GM12873 (cell line): Measurements from ENCODE around the gene NRG3.

ENCODE experiments used
- CTCF ChIP-seq: IDR thresholded peaks from 2 replicates; pipeline ENCODE4 v1.5.1; 2012; ENCODE audit warnings: low read depth, mild to moderate bottlenecking, moderate library complexity, low read length, control low read depth; ENCODE audit not compliant: insufficient read depth; ENCODE audit errors: missing control alignments

NRG3 gene

GRCh38 chr10:82468453-82468852, 593.5 kb downstream of the NRG3 start:
- TF ChIP-seq CTCF = no peak

- no peak for TF ChIP-seq CTCF
Measured at GRCh38 chr10:82472406-82473335, 597.7 kb downstream of the NRG3 start.

- no peak for TF ChIP-seq CTCF
Measured at GRCh38 chr10:82477776-82478175, 602.8 kb downstream of the NRG3 start.

- no peak for TF ChIP-seq CTCF
Measured at GRCh38 chr10:82492647-82493046, 617.7 kb downstream of the NRG3 start.

- TF ChIP-seq CTCF = no peak
Measured at GRCh38 chr10:82496114-82496513, 621.1 kb downstream of the NRG3 start.

GRCh38 chr10:82497439-82497838, 622.4 kb downstream of the NRG3 start:
- TF ChIP-seq CTCF = no peak

GRCh38 chr10:82498976-82499375, 624.0 kb downstream of the NRG3 start:
- TF ChIP-seq CTCF = no peak
